ENCODE data around the gene LARP1.
"Not testable (repeated sequence)": the region's sequence is repeated elsewhere in the genome, so short reads cannot be mapped to it uniquely, and the experiment has no call there.

DNA sequence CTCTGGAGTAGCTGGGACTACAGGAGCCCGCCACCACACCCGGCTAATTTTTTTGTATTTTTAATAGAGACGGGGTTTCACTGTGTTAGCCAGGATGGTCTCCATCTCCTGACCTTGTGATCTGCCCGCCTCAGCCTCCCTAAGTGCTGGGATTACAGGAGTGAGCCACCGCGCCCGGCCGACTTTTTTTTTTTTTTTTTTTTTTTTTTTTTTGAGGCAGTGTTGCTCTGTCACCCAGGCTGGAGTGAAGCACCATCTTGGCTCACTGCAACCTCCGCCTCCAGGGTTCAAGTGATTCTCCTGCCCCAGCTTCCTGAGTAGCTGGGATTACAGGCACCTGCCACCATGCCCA, 80.5 kb downstream of the LARP1 start:
- not testable (repeated sequence) for TF ChIP-seq TCF7 (IDR thresholded peaks at IDR 0.05; ENCODE audit: borderline replicate concordance); CTCF (IDR thresholded peaks at IDR 0.05 in 2 of 3, conservative IDR thresholded peaks at IDR 0.05 in 1 of 3; ENCODE audit: control insufficient read depth in 2 of 3, extremely low read depth in 1 of 3, insufficient read depth in 1 of 3, low read depth in 3 of 3, low read length in 3 of 3); HDAC2 (IDR thresholded peaks at IDR 0.05); FOS (IDR thresholded peaks at IDR 0.05; ENCODE audit: borderline replicate concordance, extremely low read depth, insufficient read length)
- TF ChIP-seq, protein P1, sequence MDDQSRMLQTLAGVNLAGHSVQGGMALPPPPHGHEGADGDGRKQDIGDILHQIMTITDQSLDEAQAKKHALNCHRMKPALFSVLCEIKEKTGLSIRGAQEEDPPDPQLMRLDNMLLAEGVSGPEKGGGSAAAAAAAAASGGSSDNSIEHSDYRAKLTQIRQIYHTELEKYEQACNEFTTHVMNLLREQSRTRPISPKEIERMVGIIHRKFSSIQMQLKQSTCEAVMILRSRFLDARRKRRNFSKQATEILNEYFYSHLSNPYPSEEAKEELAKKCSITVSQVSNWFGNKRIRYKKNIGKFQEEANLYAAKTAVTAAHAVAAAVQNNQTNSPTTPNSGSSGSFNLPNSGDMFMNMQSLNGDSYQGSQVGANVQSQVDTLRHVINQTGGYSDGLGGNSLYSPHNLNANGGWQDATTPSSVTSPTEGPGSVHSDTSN (IDR thresholded peaks at IDR 0.05; ENCODE audit: insufficient replicate concordance, low read depth, low read length) = not testable (repeated sequence)
- TF ChIP-seq, protein P2, sequence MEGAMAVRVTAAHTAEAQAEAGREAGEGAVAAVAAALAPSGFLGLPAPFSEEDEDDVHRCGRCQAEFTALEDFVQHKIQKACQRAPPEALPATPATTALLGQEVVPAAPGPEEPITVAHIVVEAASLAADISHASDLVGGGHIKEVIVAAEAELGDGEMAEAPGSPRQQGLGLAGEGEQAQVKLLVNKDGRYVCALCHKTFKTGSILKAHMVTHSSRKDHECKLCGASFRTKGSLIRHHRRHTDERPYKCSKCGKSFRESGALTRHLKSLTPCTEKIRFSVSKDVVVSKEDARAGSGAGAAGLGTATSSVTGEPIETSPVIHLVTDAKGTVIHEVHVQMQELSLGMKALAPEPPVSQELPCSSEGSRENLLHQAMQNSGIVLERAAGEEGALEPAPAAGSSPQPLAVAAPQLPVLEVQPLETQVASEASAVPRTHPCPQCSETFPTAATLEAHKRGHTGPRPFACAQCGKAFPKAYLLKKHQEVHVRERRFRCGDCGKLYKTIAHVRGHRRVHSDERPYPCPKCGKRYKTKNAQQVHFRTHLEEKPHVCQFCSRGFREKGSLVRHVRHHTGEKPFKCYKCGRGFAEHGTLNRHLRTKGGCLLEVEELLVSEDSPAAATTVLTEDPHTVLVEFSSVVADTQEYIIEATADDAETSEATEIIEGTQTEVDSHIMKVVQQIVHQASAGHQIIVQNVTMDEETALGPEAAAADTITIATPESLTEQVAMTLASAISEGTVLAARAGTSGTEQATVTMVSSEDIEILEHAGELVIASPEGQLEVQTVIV (IDR thresholded peaks at IDR 0.05; ENCODE audit: borderline replicate concordance, partially characterized antibody) = not testable (repeated sequence)
- TF ChIP-seq, protein P3, sequence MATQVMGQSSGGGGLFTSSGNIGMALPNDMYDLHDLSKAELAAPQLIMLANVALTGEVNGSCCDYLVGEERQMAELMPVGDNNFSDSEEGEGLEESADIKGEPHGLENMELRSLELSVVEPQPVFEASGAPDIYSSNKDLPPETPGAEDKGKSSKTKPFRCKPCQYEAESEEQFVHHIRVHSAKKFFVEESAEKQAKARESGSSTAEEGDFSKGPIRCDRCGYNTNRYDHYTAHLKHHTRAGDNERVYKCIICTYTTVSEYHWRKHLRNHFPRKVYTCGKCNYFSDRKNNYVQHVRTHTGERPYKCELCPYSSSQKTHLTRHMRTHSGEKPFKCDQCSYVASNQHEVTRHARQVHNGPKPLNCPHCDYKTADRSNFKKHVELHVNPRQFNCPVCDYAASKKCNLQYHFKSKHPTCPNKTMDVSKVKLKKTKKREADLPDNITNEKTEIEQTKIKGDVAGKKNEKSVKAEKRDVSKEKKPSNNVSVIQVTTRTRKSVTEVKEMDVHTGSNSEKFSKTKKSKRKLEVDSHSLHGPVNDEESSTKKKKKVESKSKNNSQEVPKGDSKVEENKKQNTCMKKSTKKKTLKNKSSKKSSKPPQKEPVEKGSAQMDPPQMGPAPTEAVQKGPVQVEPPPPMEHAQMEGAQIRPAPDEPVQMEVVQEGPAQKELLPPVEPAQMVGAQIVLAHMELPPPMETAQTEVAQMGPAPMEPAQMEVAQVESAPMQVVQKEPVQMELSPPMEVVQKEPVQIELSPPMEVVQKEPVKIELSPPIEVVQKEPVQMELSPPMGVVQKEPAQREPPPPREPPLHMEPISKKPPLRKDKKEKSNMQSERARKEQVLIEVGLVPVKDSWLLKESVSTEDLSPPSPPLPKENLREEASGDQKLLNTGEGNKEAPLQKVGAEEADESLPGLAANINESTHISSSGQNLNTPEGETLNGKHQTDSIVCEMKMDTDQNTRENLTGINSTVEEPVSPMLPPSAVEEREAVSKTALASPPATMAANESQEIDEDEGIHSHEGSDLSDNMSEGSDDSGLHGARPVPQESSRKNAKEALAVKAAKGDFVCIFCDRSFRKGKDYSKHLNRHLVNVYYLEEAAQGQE (IDR thresholded peaks at IDR 0.05; ENCODE audit: low read depth, low read length) = not testable (repeated sequence)

All from GM12878 (cell line).